Skin of body (tissue), 2 donors: ENCODE data around the gene NKAIN4. TPM values are rescaled to one million over a fixed set of nuclear protein-coding genes. Genes with fewer than 3 reads are reported as not detected.

Experiments
- DNase-seq: peaks from one replicate; lab custom pipeline; 2025; lab: John Stamatoyannopoulos, UW
- total RNA-seq: library from RNA; depleted of rRNA; stranded (reverse); fragments of >200 nt; gene quantifications from one replicate; pipeline ENCODE4 v1.2.3, GENCODE V29; 2014

The NKAIN4 gene
- total RNA-seq, 1 donor from 2014 or later, result 3.7 TPM

GRCh38 chr20:63288581-63289251 lies 34.5 kb upstream of the NKAIN4 start:
- no peak for DNase-seq

GRCh38 chr20:63287697-63288580 lies 33.7 kb upstream of the NKAIN4 start:
- DNase-seq, result no peak

GRCh38 chr20:63286781-63287696 lies 32.8 kb upstream of the NKAIN4 start:
- DNase-seq, result no peak

GRCh38 chr20:63285636-63286615 lies 31.7 kb upstream of the NKAIN4 start:
- DNase-seq, result no peak

- no peak for DNase-seq
Measured at GRCh38 chr20:63284981-63285524, 30.8 kb upstream of the NKAIN4 start.

GRCh38 chr20:63284544-63284949 lies 30.3 kb upstream of the NKAIN4 start:
- DNase-seq, result no peak

GRCh38 chr20:63284083-63284440 lies 29.8 kb upstream of the NKAIN4 start:
- DNase-seq, result no peak

- no peak for DNase-seq
Measured at GRCh38 chr20:63283397-63284082, 29.3 kb upstream of the NKAIN4 start.

- no peak for DNase-seq
Measured at GRCh38 chr20:63282946-63283345, 28.7 kb upstream of the NKAIN4 start.

GRCh38 chr20:63281742-63282665 lies 27.7 kb upstream of the NKAIN4 start:
- no peak for DNase-seq

- no peak for DNase-seq
Measured at GRCh38 chr20:63280929-63281545, 26.8 kb upstream of the NKAIN4 start.

- no peak for DNase-seq
Measured at GRCh38 chr20:63280371-63280770, 26.1 kb upstream of the NKAIN4 start.

- no peak for DNase-seq
Measured at GRCh38 chr20:63279931-63280330, 25.7 kb upstream of the NKAIN4 start.

- no peak for DNase-seq
Measured at GRCh38 chr20:63278661-63279060, 24.4 kb upstream of the NKAIN4 start.

GRCh38 chr20:63277466-63278272 lies 23.4 kb upstream of the NKAIN4 start:
- DNase-seq, result no peak

- no peak for DNase-seq
Measured at GRCh38 chr20:63276956-63277355, 22.7 kb upstream of the NKAIN4 start.

GRCh38 chr20:63275825-63276224 lies 21.6 kb upstream of the NKAIN4 start:
- DNase-seq, result no peak
